DMS 273 treated with DMSO at 0.1 percent for 48 hours (cell line): ENCODE measurements around the gene PSMA8.
"Not testable (repeated sequence)": the region's sequence is repeated elsewhere in the genome, so short reads cannot be mapped to it uniquely, and the experiment has no call there.

Experiments
- DNase-seq: peaks from one replicate; lab custom pipeline; 2025; lab: John Stamatoyannopoulos, UW

PSMA8 gene

GRCh38 chr18:26133652-26134051, at the start of gene PSMA8:
Gene PSMA8, plus strand, starts transcription at chr18:26133869. Its CDS starts 97 bp downstream, at chr18:26133966.
- no peak for DNase-seq

GRCh38 chr18:26085056-26085455, 48.6 kb upstream of the PSMA8 start:
- no peak for DNase-seq

GRCh38 chr18:26086959-26087358, 46.7 kb upstream of the PSMA8 start:
- DNase-seq, result no peak

GRCh38 chr18:26088487-26088886, 45.2 kb upstream of the PSMA8 start:
- DNase-seq, result no peak

GRCh38 chr18:26089293-26090129, 44.2 kb upstream of the PSMA8 start:
- DNase-seq, result no peak

- peak; percentile 75 for DNase-seq
Observed at GRCh38 chr18:26090130-26091046, 43.3 kb upstream of the PSMA8 start, which contains the start of gene SS18. Gene SS18, minus strand, starts transcription at chr18:26090613. Its CDS starts 44 bp downstream, at chr18:26090569.

GRCh38 chr18:26091047-26091630, 42.5 kb upstream of the PSMA8 start:
- DNase-seq, result no peak

- no peak for DNase-seq
Observed at GRCh38 chr18:26096852-26097251, 36.8 kb upstream of the PSMA8 start.

GRCh38 chr18:26097563-26097962, 36.1 kb upstream of the PSMA8 start:
- DNase-seq, result no peak

GRCh38 chr18:26103579-26103978, 30.1 kb upstream of the PSMA8 start:
- DNase-seq, result no peak

- no peak for DNase-seq
Observed at GRCh38 chr18:26104035-26104434, 29.6 kb upstream of the PSMA8 start.

GRCh38 chr18:26119246-26119645, 14.4 kb upstream of the PSMA8 start:
- no peak for DNase-seq

GRCh38 chr18:26121476-26121875, 12.2 kb upstream of the PSMA8 start:
- DNase-seq, result no peak

GRCh38 chr18:26121994-26122393, 11.7 kb upstream of the PSMA8 start:
- DNase-seq, result not testable (repeated sequence)

GRCh38 chr18:26127786-26128185, 5.9 kb upstream of the PSMA8 start:
- DNase-seq, result no peak

GRCh38 chr18:26128192-26128591, 5.5 kb upstream of the PSMA8 start:
- not testable (repeated sequence) for DNase-seq

GRCh38 chr18:26134107-26134506, 438 bp downstream of the PSMA8 start:
- DNase-seq, result no peak

- peak; percentile 72 for DNase-seq
Observed at GRCh38 chr18:26135548-26135947, 1.9 kb downstream of the PSMA8 start.

GRCh38 chr18:26157326-26157725, 23.7 kb downstream of the PSMA8 start:
- DNase-seq, result no peak

- DNase-seq, result peak; percentile 5
Observed at GRCh38 chr18:26159353-26159752, 25.7 kb downstream of the PSMA8 start.

- no peak for DNase-seq
Observed at GRCh38 chr18:26164571-26164970, 30.9 kb downstream of the PSMA8 start.

- DNase-seq, result not testable (repeated sequence)
Observed at GRCh38 chr18:26167592-26167991, 33.9 kb downstream of the PSMA8 start.
